CD4-positive, alpha-beta T cell treated with Interleukin-12 subunit alpha and Interleukin-12 subunit beta, for 1 hour (primary cell): Measurements from ENCODE around the gene MKI67.

Source experiments
- DNase-seq: peaks from one replicate; pipeline ENCODE4 v3.0.0-alpha.2; 2020

Gene MKI67

DNA sequence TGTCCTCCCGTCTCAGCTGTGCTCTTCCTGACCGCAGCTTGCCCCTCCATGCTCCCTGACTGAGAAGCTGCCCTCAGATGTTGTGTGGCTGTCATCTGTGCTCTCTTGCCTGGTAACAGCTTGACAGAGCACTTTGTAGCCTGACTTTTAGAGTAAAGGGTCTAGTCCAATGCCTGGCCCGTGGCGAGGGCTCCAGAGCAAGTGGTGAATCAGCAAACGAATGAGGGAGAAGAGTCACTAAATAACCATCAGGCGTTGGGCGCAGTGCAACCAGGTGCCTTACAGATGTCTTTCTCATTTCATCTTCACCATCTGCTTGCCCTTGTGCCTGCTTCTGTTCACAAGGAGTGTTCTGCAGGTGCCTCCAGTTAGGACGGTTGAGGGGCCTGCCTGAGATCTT is 45.6 kb downstream of the MKI67 start:
- DNase-seq, result no peak

DNA sequence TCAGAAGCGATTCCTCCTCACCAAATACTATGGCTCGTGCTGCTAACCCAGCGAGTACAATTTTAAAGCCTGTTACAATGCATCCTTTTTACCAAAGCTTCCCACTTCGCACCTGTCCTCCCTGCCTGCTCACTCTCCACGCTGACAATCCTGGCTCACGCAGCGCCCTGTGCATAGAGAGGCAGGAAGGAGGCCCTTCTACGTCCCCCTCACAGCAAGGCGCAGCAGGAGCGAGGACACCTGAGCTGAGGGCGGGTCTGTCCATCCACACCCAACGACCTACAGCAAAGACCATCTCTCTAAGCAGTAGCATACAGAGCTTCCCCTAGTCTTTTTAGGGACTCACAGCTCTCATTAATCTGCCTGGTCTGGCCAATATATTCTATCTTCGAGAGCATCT is 46.0 kb downstream of the MKI67 start:
- DNase-seq, result no peak

DNA sequence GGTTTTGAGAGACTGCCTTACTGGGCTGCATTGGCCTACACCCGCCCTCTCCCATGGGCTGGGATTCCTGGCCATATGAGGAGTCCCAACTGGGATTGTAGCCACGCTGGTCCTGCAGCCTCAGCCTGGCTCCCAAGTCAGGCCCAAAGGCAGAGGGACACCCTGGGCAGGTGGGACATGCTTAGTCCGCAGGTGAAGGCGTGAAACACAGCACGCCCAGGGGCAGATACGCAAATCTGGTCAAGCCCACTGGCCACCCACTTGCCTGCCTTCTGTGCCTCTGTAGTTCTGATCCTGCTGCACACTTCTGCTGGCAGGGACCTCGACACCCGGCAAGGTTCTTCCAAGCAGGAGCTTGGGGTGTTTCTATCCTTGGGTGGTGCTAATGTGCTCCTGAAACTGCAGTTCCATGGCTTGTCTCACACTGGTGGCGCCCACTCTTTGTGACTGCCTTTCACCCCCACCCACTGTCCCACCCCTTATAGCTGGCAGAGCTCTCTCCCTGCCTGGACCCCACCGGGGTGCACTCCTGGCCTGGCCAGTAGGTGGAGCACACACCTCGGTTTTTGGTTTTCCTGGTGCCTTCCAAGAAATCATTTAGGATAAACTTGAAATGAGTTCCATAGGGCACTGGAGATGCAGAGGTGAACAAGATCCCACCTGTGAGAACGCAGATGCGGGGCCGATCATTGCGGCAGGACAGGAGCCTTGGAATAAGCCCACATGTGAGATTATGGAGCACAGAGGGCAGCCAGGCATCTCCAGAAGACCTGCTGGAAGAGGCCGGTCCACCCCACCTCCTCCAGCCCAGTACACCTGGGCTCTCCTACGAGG is 47.9 kb downstream of the MKI67 start:
- peak; percentile 45 for DNase-seq

- no peak for DNase-seq
These were observed 48.9 kb downstream of the MKI67 start for GRCh38 chr10:128077155-128077875.

GRCh38 chr10:128074589-128074988 is 51.6 kb downstream of the MKI67 start:
- DNase-seq, result no peak

DNA sequence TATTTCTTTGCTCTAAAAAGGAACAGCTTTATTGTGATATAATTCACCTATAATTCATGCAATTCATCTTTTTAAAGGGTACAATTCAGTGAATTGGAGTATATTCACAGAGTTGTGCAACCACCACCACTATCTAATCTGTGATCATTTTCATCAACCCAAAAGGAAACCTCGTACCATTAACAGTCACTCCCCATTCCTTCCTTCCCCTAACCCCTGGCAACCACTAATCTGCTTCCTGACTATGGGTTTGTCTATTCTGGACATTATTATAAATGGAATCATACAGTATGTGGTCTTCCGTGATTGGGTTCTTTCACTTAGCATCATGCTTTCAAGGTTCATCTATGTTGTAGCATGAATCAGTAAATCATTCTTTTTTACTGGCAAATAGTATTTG is 52.3 kb downstream of the MKI67 start:
- DNase-seq, result no peak

GRCh38 chr10:128072941-128073645 is 53.1 kb downstream of the MKI67 start:
- no peak for DNase-seq

DNA sequence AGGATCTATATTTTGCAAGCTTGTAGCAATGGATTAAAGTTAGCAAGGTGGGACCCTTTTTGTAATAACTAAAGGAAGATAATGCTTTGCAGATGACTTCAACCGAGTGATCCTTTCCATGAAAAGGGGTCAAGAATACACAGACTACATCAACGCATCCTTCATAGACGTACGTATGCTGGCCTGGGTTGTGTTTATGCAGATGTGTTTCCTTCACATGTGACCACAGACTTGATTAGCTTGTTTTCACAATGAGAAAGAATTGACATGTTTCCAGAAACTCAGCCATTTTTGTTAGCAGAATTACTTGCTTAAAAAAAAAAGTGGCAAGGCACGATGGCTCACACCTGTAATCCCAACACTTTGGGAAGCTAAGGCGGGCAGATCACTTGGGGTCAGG is 54.2 kb downstream of the MKI67 start:
- no peak for DNase-seq

DNA sequence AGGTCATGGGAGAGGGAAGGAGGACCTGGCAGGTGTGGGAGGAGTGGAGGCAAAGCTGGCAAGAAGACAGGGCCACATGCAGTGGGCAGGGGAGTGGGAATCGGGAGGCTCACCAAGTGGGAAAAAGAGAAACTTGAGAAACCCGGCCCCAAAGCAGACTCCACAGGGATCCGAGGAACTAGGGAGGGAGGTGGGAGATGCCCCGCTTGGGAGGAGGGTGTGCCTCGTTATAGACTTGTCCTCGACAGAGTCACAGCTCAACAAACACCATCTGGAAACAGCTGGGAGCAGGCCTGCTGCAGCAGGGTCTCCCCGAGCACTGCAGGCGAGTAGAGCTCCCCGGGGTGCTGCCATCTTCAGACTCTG is 54.8 kb downstream of the MKI67 start:
- DNase-seq, result no peak

DNA sequence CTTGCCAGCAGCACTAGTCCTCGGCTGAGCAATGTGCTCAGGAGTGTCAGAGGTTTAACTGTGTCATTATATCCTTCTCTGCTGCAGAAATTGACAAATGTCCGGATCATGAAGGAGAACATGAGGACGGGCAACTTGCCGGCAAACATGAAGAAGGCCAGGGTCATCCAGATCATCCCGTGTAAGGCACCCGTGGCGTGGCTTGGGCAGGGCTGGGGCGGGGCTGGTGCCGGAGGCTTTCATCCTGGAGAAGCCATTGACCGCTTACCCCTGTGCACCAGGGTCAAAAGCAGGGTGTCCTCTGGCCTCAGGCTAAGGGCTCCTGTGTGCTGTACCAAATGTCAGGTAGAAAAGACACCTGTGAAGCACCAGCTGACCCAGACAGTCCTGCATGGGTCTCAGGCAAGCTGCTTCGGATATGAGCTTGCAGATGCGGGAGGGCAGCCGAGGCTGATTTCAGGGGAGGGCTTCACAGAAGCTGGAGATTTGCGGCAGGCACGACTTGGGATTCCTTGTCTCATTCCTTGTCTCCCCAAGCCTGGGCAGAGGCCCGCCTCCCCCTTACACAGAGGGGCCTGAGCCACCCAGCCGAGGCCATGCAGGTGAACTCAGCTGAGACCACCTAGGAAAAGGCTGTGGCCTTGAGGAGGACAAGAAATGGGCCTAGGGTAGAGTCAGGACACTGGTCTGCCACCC is 55.4 kb downstream of the MKI67 start:
- no peak for DNase-seq

DNA sequence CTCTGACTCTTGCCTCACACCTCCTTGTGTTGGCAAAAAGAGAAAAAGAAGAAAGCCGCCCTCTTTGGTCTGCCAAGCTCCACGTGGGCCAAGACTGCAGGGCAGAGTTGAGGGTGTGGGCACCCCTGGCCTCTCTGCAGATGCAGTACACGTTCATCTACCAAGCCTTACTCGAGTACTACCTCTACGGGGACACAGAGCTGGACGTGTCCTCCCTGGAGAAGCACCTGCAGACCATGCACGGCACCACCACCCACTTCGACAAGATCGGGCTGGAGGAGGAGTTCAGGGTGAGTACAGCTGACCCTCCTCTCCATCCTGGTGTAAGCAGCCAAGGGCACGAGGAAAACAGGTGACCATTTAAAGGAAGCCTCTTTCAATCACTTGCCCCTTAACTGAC is 56.1 kb downstream of the MKI67 start:
- no peak for DNase-seq

GRCh38 chr10:128069351-128070051 is 56.7 kb downstream of the MKI67 start:
- peak; percentile 83 for DNase-seq

GRCh38 chr10:128068398-128069285 is 57.6 kb downstream of the MKI67 start:
- no peak for DNase-seq

GRCh38 chr10:128067691-128068397 is 58.4 kb downstream of the MKI67 start:
- DNase-seq, result no peak

- DNase-seq, result no peak
These were observed 59.3 kb downstream of the MKI67 start for GRCh38 chr10:128066870-128067382.

- DNase-seq, result no peak
These were observed 60.2 kb downstream of the MKI67 start for GRCh38 chr10:128065881-128066534.

DNA sequence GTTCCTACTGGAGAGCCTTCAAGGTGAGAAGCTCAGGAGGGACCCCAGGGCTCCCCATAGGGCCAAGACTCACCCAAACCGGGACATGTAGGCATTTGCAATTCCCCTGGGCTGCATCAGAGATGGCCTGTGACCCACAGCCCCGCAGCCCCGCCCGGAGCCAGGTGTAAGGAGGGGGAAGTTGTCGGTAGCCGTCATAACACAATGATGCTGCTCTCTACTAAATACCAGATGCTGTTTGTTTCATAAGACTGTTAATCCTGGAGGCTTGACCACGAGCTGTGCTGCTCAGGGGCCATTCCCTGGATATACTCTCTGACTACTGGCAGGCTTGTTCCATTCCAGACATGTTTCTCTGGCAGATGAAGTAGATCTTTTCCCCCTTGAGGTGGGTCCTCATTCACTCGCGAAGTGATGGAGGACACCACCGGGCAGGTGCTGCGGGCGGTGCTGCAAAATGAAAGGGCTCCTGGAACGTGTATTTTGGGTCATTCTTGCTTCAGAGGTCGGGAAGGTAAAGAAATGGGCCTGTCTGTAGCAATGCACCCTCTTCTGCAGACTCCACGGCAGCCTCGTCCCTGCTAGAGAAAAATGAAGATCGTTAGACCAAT is 61.1 kb downstream of the MKI67 start:
- DNase-seq, result no peak

DNA sequence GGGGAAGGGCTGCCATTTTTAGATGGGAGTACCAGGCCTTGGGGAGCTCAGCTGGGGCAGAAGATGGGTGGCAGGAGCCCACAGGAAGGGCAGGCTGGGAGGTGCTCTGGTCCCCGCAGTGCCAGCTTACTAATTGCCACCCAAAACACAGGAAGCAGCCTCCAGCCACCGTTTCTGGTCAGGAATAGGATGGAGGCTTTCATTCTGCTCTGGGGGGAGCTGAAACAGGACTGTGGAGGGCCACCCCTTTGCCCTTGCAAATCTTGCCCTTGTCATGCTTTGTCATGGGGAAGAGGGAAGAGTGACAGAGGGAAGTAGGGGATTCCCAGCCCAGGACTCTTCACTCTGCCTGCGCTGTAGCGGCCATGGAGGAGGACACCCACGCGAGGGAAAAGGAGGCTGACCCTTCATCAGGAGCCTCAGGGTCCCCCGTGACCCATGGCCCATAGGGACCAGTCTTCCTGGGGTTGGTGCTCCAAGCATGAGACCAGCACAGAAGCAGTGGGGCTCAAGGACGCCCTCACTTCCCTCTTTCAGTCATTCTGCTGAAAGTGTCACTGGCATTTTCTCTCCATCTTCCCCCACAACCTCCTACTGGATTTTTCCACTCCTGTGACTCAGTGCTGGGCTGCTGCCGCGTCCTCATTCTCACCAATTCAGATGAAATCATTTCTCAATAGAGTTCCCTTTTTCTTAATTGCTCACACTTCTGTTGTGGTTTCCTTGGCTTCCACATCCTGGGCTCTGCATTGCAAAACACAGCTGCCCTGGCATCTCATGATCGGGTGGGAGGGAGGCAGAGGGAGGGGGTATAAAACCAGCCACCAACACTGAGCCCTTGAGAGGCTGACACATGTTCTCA is 61.9 kb downstream of the MKI67 start:
- DNase-seq, result peak; percentile 69

DNA sequence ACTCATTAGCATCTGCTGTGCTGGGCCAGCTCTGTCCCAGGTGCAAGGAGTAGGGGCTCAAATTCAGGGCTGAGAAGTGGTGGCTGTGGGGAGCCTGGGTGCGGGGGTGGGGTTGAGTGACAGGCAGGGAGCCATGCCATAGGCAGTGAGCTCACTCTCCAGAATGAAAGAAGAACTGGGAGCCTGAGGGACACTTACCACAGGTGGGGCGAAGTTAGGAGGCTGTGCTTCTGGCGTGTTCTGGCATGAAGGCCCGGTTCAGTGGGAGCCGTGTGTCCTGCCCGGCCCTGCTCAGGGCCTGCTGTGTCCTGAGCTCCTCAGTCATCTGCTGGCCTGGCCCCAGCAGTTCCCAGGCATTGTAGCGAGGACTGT is 62.5 kb downstream of the MKI67 start:
- no peak for DNase-seq
